ENCODE results near the gene USP40.

DNA sequence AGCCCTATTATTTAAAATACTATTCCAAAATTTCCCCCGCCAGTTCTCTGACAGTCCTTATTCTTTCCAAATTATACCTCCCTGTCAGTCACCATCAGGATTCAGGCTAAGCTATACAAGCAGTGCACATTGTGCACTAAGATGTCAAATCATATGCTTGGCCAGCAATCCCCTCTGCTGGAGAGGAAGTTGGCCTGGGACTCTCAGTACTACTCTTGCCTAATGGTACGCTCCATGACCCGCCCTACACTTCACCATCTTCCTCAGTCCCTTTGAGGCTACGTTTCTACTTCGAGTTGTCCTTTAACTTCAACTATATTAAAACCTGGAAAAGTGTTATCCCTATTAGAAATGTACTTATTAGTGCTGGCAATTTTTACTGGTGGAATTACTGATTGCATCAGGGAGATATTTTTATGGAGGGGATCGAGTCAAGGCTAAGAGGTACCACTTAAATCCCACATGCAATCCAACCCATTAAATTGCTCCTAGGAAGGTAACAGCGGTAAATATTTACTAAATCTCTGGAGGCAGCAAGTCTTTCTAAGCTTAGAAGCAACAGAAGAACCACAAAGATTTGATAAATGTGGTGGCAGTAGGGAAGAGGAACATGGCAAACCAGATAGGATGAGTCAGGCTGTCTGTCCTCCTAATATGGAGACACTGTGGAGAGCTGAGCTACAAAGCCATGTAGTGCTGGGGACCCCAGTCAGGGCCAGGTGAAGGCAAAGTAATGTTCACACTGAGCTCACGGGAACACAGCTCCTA, 2.7 kb downstream of the USP40 start:
- TF ChIP-seq POLR2AphosphoS5 (IDR thresholded peaks at IDR 0.05) (no peak), CTCF (IDR thresholded peaks at IDR 0.05) (no peak), POLR2A (IDR thresholded peaks at IDR 0.05) (no peak)
